ENCODE data around the gene PPIL6.

Gene PPIL6

DNA sequence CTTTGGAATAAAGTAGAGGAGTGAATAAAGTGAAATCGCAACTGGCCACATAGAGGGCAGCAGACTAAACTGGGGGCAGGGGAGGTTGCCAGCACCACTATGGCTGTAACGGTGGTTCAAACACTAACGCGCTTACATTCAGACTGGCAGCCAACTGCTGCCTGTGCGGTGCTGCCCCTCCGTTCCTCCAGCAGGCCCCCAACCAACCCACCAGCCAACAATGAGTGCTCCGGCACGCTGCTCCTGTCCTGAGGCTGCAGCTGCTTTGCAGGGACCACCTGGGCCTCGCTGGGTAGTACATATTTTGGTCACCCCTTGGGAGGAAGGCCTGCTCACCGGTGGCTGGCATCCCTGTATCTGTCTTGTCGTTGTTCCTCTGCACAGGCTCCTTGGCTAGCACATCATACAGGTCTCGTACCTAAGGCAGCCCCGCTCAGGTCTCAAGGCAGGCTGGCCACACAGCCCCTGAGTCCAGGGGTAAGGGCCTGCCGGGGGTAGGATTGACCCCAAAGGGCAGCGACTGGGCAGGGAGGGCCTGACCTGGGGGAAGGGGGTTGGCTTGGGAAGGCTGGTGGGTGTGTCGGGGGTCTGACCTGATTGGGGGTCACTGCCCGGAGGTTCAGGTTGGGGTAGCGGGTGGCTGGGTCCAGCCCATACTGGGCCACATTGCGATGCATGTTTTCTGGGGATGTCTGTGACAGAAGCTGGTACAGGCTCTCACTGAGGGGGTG lies 8.8 kb upstream of the PPIL6 start:
- DNase-seq: no peak

DNA sequence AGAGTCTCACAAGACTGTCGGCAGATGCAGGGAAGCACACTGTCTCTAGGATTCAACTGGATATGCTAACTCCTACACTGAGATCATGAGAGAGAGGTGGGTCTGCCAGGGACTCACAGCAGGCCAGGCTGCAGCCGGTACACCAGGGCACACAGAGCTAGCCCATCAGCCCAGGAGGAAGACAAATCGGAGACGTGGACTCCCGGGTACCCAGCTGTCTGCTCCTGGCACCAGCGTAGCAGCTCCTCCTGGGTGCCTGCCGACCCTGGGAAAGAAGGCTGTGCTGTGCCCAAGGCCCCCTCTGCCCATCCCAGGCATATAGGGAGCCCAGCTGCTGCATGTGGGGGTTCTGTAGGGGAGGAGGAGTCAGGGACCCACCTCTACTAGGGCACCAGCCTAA lies 8.2 kb upstream of the PPIL6 start:
- no peak for DNase-seq

DNA sequence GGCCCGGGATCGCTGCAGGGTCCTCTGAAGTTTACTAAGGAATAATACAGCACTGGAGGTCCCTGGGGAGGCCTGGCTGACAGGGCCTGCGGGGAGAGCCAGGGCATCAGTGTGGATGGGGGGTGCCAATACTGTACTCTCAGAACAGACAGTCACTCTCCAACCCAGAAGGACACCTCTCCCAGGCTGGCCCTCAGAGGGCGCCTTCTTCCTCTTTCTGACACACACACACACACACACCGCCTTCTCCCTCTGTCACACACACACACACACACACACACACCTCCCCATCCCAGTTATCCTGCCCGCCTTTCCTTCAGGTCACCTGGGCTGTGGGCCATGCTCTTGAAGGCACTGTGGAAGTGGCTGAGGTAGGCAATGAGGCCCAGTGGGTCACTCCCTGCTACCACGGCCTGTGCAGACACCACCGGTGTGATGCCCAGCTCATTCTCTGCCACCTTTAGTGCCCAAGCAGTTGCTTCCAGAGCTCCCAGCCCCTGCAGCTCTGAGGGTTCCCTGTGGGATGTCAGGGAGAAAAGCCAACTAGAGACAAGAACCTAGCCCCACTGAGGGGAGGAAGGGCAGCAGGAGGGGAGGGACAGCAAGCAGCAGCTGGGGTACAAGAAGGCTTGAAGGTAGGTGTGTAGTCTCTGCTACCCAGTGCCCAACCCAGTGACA lies 7.6 kb upstream of the PPIL6 start:
- DNase-seq: no peak

DNA sequence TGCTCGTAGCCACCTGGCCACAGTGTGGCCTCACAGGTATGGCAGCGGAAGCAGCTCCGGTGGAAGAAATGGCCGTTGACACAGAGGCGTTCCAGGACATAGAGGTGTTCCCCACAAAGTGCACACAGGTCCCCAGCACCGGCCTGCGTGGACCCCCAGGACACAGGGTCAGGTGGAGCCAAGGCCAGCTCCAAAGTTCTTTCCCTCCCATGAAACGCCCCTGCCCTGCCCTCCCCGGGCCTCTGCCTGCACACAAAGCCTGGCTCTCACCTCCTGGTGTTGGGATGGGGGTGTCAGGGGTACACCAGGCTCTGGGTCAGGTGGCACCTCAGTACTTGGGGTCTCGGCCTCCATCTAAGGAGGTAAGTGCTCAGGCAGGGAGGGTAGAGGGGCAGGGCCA lies 6.7 kb upstream of the PPIL6 start:
- DNase-seq: no peak

DNA sequence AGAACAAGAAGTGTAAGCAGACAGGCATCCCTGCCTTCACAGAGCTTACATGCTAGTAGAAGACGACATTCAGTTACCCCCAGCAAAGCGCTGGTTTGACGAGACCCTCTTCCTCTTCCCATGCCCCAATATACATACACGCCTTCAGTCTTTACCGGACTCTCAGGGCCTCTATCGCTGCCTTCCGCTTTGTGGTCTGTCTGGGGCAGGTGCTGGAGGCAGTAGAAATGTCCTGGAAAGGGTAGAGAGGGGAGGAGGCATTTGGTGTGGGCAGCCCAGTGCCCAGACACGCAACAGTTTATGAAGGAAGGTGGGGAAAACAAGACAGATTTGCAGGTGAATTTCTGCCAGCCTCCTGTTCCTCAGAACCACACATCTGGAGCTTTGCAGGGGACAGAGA lies 6.1 kb upstream of the PPIL6 start:
- DNase-seq: no peak

DNA sequence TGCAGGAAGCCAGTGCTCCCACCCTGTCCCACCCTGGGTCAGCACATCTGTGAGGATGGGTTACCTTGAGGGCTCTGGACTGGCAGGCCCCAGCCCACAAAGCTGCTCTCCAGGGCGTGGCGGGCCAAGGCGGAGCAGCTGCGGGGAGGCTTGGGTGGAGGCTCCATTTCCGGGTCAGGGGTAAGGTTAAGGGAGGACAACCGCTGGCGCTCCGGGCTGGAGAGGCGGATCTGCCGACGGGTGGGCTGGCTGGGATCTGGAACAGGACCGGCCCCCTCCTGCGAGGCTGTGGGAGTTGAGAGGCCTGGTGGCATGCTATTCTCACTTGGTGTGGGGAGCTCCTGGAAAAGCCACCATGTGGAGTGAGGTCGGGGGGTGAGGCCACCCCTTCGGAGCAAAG lies 5.6 kb upstream of the PPIL6 start:
- DNase-seq: no peak

DNA sequence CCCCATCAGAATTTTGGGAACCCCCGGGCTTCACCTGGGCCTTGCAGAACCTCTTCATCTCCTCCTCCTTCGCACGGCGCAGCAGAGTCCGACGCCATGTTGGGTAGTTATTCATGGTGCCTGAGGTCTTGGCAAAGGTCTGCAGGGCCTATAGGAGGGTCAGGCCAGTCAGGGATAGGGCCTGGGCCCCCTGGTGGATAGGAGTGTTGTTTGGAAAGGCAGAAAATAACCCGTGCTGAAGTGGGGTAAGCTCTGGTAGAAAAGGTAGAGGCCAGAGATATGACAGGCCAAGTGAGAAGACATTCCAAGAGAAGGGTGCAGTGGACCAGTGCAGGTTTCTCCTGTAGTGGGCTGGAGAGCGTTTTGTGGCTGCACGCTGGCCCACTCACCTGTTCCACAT lies 5.0 kb upstream of the PPIL6 start:
- no peak for DNase-seq

DNA sequence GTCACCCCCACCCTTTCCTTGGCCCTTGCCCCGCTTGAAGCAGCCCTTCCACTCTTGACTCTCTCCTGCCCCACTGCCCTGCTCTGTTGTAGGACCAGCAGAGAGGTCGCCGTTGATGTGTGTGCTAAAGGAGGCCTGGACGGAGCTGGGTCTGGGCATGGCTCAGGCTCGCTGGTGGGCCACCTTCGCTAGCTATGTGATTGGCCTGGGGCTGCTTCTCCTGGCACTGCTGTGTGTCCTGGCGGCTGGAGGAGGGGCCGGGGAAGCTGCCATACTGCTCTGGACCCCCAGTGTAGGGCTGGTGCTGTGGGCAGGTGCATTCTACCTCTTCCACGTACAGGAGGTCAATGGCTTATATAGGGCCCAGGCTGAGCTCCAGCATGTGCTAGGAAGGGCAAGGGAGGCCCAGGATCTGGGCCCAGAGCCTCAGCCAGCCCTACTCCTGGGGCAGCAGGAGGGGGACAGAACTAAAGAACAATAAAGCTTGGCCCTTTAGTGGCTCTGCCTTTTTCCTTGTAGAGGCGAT lies 3.1 kb upstream of the PPIL6 start:
- no peak for DNase-seq

DNA sequence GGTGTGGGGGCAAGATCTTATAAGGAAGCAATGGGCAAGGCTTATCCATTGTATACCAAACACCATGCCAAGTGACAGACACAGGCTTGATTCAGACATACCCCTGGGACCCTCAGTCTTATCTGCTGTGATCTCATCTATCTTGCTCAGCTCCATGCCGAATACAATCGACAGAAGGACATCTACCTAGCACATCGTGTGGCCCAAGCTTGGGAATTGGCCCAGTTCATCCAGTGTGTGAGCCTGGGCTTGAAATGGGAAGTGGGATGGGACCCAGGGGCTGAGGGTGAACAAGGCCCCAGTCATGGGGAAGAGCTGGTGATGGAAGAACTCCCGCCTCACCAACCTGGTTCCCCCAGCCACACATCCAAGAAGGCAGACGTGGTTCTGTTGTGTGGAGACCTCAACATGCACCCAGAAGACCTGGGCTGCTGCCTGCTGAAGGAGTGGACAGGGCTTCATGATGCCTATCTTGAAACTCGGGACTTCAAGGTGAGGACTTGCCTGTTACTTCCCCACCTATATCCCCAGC lies 2.0 kb upstream of the PPIL6 start:
- DNase-seq: no peak

DNA sequence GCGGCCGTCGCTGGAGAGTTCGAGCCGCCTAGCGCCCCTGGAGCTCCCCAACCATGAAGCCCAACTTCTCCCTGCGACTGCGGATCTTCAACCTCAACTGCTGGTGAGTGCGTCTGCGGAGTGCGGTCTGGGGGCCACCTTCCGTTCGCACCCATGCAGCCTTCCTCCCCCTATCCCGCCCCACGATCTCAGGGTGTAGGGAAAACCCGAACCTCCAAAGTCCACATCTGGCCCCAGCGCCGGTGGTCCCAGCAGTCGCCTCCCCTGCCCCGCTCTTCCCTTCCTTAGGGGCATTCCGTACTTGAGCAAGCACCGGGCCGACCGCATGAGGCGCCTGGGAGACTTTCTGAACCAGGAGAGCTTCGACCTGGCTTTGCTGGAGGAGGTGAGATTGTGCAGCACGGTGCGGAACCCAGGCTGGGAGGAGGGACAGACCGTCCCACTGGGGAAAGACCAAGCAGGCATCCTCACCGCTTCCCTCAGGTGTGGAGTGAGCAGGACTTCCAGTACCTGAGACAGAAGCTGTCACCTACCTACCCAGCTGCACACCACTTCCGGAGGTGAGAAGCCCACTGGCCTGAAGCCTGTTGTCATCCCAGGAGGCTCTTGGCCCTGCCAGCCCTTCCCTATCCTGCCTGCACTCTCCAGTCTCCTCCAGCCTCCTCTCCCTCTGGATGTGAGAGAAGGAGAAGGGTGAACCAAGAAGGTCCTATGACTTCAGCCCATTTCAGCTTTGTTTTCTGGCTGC lies 815 bp upstream of the PPIL6 start:
- DNase-seq: peak; percentile 52

DNA sequence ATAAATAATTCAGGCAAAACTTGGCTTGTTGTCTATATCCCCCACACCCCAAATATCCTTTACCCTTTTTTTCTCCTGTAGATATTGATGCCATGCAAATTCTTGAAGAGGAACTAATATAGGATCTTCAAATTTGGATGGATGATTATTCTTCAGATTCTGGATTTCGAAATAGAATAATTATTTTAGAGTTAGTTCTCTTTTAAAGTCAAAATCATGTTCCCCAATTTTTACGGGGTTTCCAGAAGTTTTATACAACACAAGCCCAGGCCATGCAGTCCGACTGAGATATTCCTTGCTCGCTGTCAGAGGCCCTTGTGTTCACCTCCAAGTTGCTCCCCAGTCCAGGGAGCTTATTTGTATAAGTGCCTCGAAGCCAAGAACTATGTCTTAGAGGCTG lies 4.4 kb downstream of the PPIL6 start:
- DNase-seq: no peak

DNA sequence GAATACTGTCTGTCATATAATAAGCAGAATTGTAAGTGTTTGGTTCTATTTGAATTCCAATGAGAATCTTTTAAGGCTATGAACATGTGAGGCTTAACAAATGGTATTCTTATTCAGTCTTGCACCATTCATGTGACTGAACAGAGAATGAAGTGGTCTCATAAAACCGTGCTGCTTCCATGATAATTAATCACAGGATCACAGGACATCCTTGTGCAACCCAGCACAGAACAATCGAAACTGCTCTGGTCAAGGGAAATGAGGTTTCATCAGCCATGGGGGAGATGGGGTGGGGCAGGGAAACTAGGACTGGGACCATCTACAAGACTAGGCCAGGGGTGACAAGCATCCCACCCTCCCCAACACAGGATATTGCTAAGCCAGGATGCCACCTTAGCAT lies 6.0 kb downstream of the PPIL6 start:
- no peak for DNase-seq

DNA sequence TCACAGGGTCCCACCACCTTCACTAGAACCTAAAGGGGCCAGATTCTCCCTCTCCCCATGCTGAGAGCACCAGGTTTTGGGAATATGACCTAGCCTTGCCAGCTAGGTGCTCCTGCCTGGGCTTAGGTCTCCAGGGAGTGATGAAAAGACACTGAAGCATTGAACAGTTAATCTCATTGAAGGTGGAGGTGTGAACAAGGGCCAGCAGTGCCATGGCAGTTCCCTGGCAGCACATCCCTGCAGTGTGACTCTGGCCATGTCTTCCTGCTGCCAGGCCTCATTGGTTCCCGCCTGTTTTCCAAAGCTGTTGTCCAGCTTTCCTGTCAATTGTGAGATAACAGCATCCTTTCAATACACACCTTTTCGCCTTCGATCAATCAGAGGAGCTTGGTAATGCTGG lies 10.9 kb downstream of the PPIL6 start:
- no peak for DNase-seq

DNA sequence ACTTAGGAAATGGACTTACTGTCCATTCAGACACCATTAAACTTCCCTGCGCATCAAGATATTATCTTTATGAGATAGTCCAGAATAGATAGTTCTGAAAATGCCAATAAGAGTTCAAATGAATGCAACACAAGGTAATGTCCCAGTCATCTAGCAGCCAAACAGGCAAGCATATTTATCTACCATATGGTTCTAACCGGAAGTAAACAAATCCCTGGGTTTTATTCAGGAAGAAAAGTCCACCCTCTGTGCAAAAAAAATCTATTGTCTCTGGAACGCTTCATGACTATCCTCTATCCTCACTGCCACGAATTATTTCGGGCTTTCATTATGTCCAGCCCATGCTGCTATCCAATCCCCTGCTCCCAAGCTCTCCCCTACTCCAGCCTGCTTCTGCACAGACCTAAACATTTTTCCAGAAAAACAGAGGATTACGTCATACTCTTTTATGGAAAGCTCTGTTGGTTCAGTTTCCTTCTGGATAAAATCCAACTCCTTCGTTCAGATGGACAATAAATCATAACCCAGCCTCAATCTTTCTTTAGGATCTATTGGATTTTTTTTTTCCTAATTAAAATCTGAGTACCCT lies 11.4 kb downstream of the PPIL6 start:
- no peak for DNase-seq

DNA sequence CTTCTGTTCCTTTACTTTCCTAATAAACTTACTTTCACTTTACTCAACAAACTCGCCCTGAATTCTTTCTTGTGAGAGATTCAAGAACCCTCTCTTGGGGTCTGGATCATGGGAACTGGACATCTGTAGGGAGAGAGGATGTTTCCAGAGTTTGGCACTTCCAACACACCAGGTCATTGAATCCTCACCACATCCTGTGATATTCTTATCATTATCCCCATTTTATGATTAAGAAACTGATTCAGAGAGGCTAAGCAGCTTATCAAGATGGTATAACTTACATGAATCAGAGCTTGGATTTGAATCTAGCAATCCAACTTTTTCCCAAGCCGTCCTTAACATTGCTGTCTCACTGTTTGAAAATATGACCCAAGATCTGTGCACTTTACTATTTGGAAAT lies 15.5 kb downstream of the PPIL6 start:
- DNase-seq: no peak

DNA sequence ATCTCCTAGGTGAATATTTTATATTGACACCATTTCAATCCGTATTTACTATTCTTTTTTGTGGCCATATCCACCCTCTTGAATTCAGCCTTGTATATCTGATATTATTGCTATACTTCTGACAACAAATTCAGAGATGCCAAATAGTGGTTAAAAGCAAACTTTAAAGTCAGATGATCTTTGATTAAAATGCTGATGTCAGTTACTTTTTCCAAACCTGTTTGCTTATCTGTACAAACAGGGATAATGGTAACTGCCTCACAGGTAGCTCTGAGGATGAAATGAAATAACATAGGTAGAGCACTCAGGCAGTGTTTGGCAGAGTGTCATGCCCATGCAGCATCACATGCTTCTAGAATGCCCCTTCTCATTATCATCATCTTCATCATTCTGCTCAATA lies 19.2 kb downstream of the PPIL6 start:
- DNase-seq: no peak

DNA sequence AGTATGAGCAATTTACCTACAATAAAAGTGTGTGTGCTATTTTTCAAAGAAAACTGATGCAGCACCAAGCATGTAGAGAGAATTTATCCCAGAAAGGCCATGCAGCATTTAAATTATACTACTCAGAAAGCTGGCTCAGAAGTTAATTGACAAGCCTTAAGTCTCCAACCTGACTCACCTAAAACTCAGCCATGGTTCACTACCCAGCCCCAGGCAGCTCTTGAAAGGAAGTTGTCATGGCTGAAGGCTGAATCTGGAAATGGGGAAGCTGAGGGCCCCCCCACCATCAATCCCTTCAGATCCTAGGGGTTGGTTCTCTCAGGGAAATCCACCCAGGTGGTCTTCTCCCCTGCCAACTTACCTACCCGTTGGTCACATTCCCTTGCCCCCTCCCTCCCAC lies 19.7 kb downstream of the PPIL6 start:
- DNase-seq: no peak

DNA sequence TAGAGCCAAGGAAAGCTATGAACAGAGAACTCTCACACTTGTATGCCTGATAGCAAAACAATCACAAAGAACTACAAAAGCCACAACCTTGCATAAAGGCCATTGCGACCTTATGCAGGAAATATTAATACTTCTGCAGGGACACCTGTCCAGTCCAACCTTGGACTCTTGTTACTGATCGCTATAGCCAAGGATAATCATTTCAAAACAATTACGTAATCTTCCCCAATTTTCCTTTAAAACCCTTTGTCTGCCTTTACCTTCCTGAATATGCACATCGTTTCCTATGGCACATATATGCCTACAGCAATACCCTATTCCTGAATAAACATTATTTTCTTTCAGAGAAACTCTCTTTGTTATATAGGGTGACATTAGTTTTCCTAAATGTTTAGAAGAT lies 22.8 kb downstream of the PPIL6 start:
- DNase-seq: no peak

DNA sequence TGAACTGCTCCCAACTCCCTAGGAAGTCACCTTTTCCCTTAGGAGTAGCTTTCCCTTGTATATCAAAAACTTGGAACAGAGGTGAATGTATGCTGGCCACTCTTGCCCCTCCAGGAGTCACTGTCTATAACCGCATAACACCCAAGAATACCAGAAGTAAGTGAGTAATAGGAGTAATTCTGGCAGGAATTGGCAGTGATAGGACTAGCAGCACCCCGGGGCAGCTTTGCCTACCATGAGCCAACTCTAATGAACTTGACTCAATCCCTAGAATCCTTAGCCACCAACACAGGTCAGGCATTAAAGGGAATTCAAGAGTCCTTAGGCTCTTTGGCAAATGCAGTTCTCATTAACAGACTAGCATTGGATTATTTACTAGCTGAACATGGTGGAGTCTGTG lies 29.4 kb downstream of the PPIL6 start:
- DNase-seq: no peak

DNA sequence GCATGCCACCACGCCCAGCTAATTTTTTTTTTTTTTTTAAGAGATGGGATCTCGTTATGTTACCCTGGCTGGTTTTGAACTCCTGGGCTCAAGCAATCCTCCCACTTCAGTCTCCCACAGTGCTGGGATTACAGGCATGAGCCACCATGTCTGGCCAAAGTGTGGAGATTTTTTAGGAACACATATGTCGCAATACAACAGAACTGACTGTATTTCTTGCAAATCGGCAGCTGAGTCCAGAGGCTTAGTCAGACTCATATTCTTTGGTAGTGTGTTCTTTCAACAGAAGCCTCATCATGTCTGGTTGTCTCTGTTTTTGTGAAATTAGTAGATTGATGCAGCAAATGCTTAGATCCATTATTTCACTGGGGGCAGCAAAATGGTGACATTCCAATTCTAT lies 34.2 kb downstream of the PPIL6 start:
- DNase-seq: no peak

DNA sequence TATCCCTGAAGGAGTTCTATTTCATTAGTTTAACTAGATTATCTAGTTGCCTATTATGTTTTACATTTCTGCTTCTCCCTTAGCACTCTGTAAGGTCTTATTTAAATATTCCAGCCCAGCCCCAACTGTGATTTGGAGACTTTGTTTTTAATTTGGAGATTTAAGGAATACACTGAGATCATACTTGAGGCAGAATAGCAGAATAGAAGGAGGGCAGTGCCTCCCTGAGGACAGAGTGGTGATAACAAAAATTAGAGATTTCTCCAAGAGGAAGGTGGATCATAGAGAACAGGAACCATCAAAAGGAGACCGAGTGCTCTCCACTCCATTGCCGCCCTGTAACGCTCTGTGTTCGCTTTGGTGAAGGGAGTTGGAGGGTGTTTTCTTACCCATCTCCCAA lies 43.4 kb downstream of the PPIL6 start:
- no peak for DNase-seq

DNA sequence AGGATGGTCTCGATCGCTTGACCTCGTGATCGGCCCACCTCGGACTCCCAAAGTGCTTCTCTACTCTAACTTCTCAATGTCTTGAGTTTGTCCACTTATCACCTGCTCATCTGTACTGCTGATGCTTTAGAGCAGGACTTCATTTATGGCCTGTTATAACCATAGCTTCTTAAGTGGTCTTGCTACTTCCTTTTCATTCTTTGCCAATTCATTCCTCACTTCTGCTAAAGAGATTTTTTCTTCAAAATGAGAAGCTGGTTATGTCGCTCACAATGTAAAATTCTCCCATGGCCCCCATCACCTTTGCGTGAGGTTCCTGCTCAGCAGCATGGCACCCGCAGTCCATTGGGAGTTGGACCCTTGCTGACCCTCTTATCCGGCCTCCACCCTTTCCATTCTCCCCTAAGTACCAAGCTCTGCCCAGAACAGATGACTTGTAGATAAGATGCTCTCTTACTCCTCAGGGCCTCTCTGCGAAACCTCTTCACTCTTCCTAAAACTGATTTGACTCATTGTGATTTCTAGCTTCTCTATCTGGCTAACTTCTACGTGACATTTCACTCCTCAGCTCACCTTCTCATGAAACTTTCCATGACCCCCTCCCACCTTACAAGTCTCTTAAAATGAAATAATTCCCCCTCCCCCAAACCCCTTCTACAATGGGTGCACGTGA lies 44.2 kb downstream of the PPIL6 start:
- no peak for DNase-seq

DNA sequence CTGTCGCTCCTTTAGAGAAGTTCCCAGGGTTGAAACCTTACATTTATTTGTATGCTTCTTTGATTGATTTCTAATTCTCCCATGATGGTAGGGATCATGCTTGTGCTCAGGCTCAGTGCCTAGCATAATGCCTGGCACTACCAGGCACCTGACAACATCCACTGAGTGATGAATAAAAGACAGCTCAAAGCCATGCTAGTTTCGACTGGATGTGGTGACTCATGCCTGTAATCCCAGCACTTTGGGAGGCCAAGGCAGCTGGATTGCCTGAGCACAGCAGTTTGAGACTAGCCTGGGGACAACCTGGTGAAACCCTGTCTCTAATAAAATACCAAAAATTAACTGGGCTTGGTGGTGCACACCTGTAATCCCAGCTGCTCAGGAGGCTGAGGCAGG lies 46.5 kb downstream of the PPIL6 start:
- DNase-seq: no peak
